ACHN (cell line): ENCODE data around the gene SH2D7.

Experiments
- DNase-seq: peaks from one replicate; pipeline ENCODE4 v3.0.0-alpha.2; 2015
- in situ Hi-C: cut with HindIII; loops from 2 replicates; pipeline ENCODE4 v1.10.0; 2017; ENCODE audit warnings: low sequenced_read_pairs, low pct_ligation_motif_present, low pct_unique_long_range_greater_than_20kb

SH2D7 gene

DNA sequence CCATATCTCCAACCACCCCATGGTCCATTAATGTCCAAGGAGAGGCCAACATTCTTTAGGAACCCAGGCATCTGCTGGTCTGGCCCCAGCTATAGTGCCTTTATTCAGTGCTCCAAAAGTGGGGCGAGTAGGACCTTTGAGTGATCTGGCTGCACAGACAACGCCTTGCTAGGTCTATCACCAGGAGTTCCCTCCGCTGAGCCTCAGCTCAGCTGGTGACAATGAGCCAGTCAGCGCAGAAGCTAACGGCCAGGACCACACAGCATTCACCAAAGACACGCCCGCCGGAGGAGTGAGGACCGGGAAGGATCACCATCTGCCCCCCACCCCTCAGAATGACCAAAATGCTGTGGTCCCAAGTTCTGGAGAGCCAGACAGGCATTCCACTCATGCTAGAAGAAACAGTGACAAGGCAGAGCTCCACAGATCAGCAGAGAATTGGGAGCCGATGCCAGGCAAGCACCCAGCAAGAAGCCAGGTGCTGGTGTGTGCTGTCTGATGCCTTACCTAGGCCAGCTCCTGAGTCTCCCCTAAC, 33.9 kb upstream of the SH2D7 start:
- in situ Hi-C loops, result no loop called here
- no peak for DNase-seq

DNA sequence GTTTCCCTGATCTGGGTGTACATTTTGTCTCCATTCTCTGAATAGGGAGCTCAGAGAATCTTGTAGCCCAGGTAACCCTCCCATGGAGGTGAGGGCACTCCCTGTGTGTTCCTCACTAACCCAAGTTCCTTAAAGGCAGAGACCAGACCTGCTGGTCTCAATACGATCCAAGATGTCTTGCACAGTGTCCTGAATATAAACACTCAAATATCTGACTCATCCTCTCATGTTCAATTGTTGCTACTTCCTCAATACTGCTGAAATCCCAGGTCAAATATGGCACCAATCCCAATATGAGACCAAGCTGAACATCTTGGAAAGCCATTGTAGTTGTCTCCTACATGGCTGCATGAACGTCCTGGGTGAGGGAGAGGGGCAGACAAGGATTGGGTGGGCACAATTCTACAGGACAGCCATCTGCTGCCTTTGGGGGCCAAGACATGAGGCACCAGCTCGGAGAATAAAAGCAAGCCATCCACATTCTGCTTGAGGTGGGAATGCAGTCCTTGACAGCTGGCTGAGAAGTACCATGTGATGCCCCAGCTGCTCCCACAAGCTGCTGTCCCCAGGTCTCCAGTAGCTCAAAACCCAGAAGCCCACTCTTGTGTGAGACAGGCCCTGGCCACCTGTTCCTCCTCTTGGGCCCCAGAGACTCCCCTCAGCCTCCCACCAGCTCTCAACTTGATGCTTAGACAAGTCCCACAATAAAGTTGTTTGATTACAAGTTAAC, 33.1 kb upstream of the SH2D7 start:
- in situ Hi-C loops, result no loop called here
- no peak for DNase-seq

DNA sequence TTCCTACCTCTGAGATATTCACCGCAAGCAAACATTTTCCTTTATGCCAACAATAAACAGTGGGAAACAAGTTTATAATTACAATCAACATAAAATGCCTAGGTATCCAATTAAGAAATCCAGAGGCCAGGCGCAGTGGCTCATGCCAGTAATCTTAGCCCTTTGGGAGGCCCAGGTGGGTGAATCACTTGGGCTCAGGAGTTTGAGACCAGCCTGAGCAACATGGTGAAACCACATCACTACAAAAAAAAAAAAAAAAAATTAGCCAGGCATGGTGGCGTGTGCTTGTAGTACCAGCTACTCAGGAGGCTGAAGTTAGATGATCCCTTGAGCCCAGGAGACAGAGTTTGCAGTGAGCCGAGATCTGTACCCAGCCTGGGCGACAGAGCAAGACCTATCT, 32.1 kb upstream of the SH2D7 start:
- in situ Hi-C loops, result no loop called here
- no peak for DNase-seq

DNA sequence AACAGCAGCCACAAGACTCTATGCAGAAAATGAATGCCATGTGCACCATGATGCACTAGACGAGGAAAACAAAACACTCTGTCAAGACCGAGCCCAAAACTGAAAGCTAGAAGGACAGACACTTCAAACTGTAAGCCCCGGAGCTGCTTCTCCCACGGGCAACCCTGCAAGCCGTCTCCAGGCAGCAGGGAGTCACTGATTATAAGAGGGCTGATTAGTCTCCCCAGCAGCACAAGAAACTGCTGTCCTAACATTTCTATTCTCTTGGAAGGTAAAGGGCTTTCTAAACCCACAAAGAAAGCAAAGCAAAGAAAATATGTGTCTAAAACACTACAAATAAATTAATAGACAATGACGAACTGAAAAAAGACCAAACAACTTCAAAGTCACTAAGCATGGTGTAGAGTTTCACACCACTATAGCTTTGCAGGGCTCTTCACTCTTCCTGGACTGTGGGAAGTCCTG, 30.4 kb upstream of the SH2D7 start:
- in situ Hi-C loops, result no loop called here
- peak; percentile 41 for DNase-seq

DNA sequence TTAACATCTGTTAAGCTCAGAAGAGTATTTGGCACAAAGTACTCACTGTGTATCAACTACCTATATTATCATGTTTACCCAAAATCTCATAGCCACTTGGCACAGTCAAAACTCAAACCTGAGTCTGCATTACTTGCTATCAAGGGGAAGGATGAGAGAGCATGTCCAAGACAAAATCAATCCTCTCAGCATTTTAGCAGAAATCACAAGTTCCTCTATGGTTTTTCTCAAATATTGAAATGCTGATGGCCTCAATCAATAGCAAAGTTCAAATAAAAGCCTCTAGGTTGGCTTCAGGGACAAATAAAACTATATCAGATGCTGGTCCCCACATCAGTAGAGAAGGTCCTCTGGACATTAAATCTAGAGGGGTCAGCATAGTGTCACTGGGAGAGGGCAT, 29.1 kb upstream of the SH2D7 start:
- no peak for DNase-seq
- in situ Hi-C loops, result no loop called here

DNA sequence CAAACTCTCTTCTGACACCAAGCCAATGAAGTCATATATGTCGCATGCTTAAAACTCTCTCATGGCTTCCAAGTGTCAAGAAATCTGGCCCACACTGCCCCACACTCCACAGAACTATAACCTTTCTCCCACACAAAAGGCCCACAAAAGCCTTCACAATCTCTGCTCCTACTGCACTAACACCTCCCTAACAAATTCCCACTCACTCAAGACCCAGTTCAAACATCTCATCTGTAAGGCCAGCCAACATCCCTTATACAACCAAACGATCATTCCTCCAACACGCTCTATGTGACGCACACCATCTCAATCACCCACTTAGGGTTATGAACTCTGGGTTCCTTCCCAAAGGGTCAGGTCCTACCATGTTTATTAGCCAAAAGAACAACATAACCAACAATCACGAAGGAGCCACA, 28.4 kb upstream of the SH2D7 start:
- in situ Hi-C loops, result no loop called here
- no peak for DNase-seq

DNA sequence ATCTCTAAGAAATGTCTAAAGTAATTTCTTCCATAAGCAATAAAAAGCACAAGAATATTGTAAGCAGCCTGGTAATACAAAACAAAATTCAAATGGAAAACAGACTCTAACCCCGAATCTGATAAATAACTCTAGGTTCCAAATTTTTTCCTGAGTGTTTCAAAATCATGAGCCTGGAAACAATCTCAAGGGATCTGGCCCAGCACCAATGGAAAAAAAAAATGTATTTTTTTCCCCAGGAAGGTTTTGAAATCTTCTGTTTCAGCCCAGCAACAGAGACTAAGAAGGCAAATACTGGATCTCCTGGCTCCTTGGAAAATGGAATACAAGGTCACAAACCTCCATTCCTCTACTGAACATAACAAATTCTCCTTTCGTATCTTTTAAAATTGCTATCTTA, 27.8 kb upstream of the SH2D7 start:
- in situ Hi-C loops, result no loop called here
- no peak for DNase-seq

DNA sequence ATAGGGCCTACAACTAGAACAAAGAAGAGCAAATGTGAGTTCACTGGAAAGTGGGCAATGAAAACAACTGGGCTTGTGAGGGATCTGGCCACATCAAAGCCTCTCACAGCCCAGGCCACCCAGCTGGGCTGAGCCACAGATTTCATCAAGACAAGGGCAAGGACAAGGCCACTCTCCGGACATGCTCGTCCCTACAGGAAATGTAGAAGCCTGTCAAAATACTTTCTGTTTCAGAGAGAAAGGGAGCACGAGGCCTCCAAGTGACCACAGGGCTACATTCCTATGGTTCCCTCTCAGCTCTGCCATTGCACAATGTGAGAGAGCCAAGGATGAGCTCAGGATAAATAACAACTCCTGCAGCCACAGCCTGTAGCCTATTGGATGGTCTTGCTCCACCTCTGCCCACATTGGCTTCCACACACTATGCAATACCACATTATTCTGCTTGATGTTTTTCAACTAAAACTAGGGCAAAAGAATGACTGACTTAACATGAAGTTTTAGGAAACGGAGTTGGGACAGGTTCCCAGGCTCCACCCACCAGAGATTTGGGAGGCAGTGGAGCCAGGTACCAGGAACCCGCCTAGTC, 27.0 kb upstream of the SH2D7 start:
- DNase-seq, result peak; percentile 90
- in situ Hi-C loops, result no loop called here

DNA sequence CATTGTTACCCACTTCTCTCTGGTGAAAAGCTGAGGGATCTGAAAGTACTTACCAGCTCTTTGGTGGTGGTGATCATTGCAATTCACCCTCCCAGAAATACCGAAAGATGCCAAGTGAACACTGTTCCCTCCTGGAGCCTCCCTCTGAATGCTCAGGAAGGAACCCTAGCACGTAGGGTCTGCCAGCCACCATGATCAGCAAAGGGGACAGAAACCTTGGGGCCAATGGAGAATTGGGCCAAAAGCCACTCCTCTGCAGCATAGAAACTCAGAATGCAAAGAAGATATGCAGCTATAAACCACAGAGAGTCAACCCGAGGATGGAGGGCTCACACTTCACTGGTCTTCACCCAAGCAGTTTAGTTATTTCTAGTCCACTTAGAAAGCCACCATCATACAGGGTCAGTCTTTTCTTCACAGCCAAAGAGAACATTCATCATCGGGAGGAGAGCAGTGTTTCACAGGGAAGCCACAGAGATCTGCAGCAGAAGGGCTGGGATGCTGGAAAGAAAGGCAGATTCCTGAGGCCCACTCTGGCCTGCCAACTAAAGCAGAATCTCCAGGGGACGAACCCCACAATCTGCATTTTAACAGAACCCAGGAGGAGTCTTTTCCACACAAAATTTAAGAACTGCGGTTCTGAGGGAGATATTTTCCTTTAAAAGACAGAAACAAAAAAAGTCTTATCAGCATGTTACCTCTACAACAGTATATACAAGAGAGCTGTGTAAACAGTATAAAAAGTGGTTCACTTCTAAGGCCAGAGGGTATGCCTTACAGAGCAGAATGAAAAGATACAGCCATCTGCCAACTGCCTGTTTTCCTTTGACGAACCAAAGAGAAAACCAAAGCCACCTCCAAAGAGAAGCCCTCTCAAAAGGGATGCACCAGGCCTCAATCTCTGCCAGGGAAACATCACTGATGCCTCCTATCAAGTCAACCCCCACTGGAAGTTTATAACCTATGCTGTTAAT, 26.1 kb upstream of the SH2D7 start:
- peak; percentile 10 for DNase-seq
- in situ Hi-C loops, result no loop called here

DNA sequence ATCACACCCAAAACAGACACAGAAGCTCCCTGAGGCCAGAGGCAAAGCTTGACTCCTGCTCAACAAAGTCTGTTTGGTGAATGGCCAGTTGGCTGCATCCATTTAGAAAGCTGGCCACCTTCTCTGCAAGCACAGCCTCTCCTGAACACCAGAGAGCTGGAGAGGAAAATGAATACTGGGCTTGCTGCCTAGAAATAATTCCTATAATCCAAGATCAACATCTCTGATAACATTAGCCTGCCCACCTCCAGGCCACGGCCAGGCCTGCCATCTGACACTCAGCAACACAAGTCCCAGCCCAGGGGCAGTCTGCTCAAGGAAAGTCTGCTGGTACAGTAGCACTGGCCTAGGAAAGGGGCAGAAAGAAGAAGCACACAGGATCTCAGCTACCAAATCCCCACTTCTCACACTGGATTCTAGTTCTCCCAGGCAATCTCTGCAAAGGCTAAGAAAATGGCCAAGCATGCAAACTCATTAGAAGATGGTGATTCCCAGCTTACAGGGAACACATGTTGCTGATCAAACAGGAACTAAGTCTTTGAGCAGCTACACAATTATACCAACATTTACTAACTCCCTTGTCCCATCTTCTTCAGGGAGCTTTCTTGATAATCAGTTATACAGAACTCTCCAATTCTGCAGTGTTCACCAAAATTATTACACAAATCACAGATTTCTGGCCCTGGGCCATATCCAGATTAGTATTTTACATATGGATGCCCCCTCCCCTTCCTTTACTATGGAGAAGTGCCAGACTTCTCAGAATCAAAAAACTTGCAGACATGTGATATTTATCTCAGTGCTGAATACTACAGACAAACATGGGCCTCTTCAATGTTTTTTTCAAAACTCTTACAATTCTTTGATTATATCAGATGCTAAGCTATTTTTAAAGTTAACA, 24.8 kb upstream of the SH2D7 start:
- no peak for DNase-seq
- in situ Hi-C loops, result no loop called here

DNA sequence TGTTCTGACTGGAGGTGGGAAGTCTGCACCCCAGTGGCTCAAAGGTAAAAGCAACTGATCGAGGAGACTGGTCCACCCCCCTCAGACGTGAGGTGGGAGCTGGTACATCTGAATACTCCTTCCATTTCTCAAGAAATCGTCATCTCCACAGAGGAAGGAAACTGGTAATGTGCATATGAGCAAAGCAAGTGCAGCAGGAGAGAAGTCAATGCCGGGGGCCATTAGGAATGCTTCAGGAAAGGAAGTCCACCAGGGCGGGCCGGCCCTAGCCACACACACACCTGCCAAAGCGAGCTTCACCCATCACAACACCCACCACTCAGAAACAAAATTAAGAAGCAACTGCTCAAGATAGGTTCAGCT, 23.3 kb upstream of the SH2D7 start:
- DNase-seq, result no peak
- in situ Hi-C loops, result no loop called here

DNA sequence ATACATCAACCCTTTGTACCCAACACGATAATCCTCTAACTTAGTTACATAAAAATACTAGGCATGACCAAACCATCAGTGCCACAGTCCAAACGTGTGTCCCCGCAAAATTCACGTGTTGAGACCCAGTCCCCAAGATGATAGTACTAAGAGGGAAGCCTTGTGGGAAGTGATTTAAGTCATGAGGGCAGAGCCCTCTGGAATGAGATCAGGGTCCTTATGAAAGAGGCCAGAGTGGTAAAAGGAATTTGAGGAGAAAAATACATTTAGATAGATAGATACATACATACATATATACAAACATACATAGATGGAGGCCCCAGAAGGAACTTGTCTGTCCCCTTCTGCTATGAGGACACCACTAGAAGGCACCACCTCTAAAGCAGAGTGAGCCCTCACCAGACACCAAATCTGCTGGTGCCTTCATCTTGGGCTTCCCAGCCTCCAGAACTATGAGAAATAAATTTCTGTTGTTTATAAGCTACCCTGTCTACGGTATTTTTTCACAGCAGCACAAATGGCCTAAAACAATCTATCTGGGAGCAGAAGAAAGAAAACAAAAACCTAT, 22.8 kb upstream of the SH2D7 start:
- DNase-seq, result no peak
- in situ Hi-C loops, result no loop called here

DNA sequence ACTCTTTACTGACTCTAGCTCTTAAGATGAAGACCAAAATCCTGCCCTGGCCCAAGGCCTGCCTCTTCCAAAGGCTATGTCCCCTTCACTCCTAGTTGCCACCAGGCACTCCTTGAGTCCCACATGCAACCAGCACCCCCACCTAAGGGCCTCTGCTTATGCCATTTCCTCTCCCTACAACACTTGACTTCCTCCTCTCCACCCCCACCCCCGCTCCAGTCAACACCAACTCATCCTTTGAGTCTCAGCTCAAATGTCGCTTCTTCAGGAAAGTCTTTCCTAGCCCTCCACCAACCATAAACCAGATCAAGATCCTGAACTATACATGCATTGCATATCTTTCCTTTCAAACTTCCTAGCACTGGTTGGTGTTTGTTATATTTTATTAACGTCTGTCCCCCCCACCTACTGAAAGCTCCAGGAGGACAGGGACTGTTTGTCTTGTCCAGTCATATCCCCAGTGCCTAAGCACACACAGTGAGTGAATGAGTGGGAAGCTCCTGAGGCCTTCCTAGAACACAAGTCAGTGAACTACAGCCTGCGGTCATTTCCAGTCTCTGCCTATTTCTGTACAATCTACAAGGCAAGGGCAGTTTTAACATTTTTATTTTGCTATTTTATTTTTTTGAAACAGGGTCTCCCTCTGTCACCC, 22.2 kb upstream of the SH2D7 start:
- in situ Hi-C loops, result no loop called here
- no peak for DNase-seq

DNA sequence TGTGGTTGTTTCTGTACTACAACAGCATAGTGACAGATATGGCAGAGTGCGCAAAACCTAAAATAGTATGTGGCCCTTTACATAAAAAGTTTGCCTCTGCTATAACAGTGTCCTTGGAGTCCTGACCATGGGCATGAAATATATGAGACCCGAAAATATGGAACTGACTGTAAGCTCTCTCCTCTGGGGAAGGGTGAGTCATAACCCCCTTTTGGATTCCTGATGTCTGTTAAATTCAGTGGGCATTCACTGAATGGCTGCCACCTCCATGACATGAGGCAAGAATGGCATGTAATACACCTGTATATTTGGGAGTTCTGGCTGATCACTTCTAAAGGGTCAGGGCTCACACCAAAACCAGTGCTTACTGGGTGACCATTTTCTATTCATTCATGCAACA, 21.0 kb upstream of the SH2D7 start:
- DNase-seq, result no peak
- in situ Hi-C loops, result no loop called here

DNA sequence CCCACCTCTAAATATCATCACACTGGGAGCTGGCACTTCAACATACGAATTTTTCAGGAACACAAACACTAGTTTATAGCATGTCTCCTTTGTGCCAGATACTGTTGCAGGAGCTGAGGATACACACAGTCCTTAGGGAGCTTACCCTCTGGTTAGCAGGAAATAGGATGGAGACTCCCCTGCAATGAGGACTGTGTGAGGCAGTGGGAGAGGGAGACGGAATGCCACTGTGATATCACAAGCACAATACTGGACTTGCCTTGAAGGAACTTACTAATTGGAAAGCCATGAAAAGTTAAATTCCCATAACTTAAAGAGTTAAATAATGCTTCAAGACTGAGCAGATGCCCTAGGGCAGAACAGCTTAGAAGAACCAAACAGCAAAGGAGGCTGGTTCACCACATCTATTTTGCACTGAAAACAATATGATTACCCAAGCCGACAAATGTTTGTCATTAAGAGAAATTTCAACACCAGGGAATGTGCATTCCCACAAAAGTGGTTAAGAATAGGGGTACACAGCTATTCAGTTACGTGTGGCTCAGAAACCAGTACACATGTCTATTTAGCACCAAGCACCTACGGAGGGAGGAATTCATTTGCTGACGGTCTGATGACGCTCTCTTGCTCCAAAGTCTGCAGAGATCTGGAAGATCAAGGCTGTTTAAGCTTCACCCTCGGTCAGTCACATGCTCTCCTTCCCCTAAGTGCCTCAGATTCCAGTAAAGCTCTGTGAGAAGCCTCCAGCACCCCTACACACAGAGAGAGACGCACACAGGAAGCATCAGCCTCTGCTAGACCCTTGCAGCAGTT, 20.1 kb upstream of the SH2D7 start:
- no peak for DNase-seq
- in situ Hi-C loops, result no loop called here

DNA sequence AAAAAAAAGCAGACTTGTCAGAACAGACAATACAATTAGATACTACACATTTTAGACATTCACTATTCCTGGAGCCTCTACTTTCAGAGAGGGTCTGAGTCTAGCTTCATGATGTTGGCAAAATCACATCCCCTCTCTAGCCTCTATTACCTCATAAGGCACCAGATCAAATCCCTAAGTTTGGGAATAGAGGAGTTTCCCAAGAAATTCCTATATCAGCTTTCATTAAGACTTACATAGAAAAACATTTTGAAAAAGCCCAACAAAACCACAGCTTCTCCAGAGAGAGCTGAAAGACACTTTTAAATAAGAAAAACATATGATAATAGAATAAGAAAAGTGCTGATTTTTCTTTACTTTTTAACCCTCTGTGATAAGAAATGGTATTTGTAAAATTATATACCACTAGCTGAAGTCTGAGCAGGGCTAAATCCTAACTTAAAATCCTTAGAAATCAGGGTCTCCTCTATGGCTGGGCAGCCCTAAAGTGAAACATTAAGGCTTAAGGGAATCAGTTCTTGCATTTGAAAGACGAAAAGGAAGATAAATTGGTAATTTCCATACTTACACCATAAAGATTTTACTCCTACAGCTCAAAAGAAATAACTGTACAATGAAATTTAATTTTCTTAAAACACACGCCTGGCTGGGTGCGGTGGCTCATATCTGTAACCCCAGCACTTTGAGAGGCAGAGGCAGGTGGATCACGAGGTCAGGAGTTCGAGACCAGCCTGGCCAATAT, 19.1 kb upstream of the SH2D7 start:
- DNase-seq, result no peak
- in situ Hi-C loops, result no loop called here
